Neural crest cell (in vitro differentiated cells): ENCODE measurements around the gene OSBPL1A. TPM values are rescaled to one million over a fixed set of nuclear protein-coding genes. Genes with fewer than 3 reads are reported as not detected.

Experiments used
- DNase-seq: peaks from one replicate; pipeline ENCODE4 v3.0.0; 2021; ENCODE audit warnings: low read depth, mixed read lengths, low spot score
- H3K27ac Mint-ChIP-seq: one replicate; pipeline ENCODE4 v1.8.0; 2021; ENCODE audit warnings: mild to moderate bottlenecking, mixed read lengths; ENCODE audit not compliant: unreplicated experiment
- H3K27me3 Mint-ChIP-seq: 2 replicates; pipeline ENCODE4 v1.8.0; 2021; ENCODE audit warnings: low read depth, mild to moderate bottlenecking, mixed read lengths
- H3K36me3 Mint-ChIP-seq: 2 replicates; pipeline ENCODE4 v1.8.0; 2021; ENCODE audit warnings: low read depth, mild to moderate bottlenecking, mixed read lengths
- H3K4me1 Mint-ChIP-seq: 2 replicates; pipeline ENCODE4 v1.8.0; 2021; ENCODE audit warnings: mixed read lengths
- H3K4me3 Mint-ChIP-seq: one replicate; pipeline ENCODE4 v1.8.0; 2021; ENCODE audit warnings: mild to moderate bottlenecking, mixed read lengths
- H3K9me3 Mint-ChIP-seq: 2 replicates; pipeline ENCODE4 v1.8.0; 2021; ENCODE audit warnings: mixed read lengths
- total RNA-seq: library from RNA; stranded (reverse); gene quantifications from 2 replicates; pipeline ENCODE4 v1.2.1, GENCODE V29; 2021
- TF ChIP-seq, protein P1 (sequence below): fragments of 200-600 bp; sonication (generic); conservative IDR thresholded peaks from 2 replicates; pipeline ENCODE4 v1.5.0; 2021; ENCODE audit warnings: antibody characterized with exemption, mild to moderate bottlenecking

Gene OSBPL1A
- total RNA-seq, 1 donor from 2014 or later = 45.8 TPM

DNA sequence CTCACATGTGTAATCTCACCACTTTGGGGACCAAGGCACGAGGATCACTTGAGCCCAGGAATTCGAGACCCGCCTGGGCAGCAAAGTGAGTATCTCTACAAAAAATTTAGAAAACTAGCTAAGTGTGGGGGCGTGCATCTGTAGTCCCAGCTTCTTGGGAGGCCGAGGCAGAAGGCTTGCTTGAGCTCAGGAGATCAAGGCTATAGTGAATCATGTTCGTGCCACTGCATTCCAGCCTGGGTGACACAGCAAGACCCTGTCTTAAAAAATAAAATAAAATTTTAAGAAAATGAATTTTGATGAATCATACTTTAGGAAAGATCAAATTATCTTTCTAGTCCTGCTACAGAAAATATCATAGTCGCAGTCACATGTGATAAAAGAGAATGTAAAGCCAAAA, 211.8 kb downstream of the OSBPL1A start:
- no peak overlapping the region for H3K4me3 Mint-ChIP-seq
- TF ChIP-seq, protein P1, sequence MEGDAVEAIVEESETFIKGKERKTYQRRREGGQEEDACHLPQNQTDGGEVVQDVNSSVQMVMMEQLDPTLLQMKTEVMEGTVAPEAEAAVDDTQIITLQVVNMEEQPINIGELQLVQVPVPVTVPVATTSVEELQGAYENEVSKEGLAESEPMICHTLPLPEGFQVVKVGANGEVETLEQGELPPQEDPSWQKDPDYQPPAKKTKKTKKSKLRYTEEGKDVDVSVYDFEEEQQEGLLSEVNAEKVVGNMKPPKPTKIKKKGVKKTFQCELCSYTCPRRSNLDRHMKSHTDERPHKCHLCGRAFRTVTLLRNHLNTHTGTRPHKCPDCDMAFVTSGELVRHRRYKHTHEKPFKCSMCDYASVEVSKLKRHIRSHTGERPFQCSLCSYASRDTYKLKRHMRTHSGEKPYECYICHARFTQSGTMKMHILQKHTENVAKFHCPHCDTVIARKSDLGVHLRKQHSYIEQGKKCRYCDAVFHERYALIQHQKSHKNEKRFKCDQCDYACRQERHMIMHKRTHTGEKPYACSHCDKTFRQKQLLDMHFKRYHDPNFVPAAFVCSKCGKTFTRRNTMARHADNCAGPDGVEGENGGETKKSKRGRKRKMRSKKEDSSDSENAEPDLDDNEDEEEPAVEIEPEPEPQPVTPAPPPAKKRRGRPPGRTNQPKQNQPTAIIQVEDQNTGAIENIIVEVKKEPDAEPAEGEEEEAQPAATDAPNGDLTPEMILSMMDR = no peak
- no peak for DNase-seq
- peaks cover 2% of the 10 kb centered on the region for H3K36me3 Mint-ChIP-seq
- H3K4me1 Mint-ChIP-seq = peaks cover 31% of the 10 kb centered on the region
- no peaks in the 10 kb centered on the region for H3K9me3 Mint-ChIP-seq
- H3K27ac Mint-ChIP-seq = no peak overlapping the region
- no peaks in the 10 kb centered on the region for H3K27me3 Mint-ChIP-seq

DNA sequence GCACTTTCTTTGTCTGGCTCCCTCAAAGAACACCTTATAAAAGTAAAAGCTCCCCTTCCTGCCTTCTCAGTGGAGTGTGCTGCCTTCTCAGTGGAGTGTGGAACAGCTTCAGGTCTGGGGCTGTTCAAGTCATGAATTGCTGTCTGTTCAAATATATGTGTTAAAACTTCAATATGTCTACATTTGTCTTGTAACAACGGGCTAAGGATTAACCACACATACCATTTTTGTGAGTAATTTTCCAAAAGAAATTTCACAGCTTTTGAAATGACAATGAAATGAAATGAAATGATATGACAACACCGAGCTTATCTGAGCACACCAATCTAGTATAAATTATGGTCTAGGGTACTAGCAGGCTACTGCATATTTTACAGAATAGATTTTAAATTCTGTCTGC, 215.8 kb downstream of the OSBPL1A start:
- H3K4me3 Mint-ChIP-seq = no peak overlapping the region
- H3K27ac Mint-ChIP-seq = no peak overlapping the region
- no peaks in the 10 kb centered on the region for H3K27me3 Mint-ChIP-seq
- TF ChIP-seq, protein P1 = no peak
- peaks cover 17% of the 10 kb centered on the region for H3K4me1 Mint-ChIP-seq
- no peaks in the 10 kb centered on the region for H3K9me3 Mint-ChIP-seq
- DNase-seq = no peak
- peaks cover 7% of the 10 kb centered on the region for H3K36me3 Mint-ChIP-seq

DNA sequence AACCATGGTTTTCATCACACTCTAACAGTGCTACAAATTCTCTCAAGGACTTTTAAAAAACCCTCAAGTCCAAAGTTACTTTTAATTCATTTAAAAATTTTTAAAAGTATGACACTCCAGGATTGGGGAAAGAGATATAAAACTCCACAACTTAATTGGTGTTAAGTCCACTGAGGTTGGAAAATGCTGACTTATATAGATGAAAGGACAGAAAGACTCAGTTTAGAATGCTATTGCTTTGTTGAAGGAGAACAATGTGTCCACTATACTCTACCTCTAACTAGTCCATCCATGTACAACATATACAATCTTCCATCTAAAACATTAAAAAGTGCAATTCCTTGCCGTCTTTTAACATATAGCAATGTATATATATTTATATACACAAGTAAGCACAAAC, 217.6 kb downstream of the OSBPL1A start:
- Mint-ChIP-seq H3K4me1 (peaks cover 20% of the 10 kb centered on the region), H3K27ac (no peak overlapping the region), H3K4me3 (no peak overlapping the region), H3K36me3 (peaks cover 10% of the 10 kb centered on the region), H3K9me3 (no peaks in the 10 kb centered on the region), H3K27me3 (no peaks in the 10 kb centered on the region)
- TF ChIP-seq, protein P1 = no peak
- no peak for DNase-seq

DNA sequence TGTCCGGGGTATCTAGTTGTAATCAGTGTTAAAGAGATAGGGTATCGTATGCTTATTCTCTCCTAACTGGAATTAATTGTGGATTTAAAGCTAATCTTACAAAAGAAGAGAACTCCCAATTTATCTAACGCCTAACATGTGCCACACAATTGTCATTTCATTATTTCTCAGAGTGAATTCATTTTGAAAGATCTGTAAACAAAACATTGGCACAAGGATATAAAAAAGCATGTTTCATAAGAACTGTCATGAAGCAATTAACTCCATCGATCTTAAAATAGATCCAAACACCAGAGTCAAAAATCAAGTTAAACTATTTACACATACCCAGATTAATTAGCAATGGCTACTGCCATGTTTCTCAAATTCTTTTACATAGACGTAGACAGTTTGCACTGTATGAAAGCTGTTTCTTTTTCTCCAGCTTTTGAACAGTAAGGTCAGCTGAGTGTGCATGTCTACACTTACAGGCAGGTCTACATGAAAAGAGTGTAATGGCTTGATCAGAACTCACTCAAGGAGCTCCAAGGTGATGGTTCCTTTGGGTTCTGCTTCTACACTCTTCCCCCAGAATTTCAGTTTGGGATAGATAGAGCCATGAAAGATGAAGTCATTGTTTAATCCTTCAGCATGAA, 220.0 kb downstream of the OSBPL1A start:
- no peaks in the 10 kb centered on the region for H3K9me3 Mint-ChIP-seq
- peaks cover 9% of the 10 kb centered on the region for H3K4me1 Mint-ChIP-seq
- H3K27ac Mint-ChIP-seq = no peak overlapping the region
- H3K4me3 Mint-ChIP-seq = no peak overlapping the region
- H3K36me3 Mint-ChIP-seq = peaks cover 17% of the 10 kb centered on the region
- H3K27me3 Mint-ChIP-seq = no peaks in the 10 kb centered on the region
- DNase-seq = no peak
- TF ChIP-seq, protein P1 = no peak

DNA sequence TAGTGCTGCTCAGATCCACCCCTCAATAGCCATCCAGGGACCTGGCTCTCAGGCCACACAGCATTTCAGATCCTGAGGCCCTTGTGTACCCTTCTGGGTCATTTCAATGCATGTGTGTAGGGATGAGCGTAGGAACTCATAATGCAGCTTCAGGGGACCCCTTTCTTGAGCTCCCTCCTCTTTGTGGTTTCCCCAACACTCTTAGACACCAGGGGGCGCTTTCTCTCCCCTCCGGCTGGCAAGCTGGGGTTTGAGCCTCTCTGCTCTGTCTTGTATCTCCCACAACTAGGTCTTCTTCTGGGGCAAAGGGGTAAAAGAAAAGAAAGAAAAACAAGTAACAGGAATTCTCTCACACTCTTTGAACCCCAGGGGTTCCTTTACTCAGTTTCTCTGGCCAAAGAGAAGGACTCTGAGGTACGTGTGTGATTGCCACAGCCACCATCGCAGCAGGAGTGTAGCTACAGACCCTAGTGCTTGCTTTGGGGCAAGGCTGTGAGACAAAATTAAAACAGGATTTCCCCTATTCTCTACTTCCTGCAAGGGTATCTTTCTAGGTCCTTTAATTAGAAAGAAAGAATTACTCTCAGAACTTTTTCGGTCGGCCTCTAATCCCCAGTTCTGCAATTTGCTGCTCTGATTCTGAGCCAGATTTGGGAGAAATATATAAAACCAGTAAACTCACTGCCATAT, 220.8 kb downstream of the OSBPL1A start:
- TF ChIP-seq, protein P1 = peak; percentile 72
- Mint-ChIP-seq H3K27ac (no peak overlapping the region), H3K4me1 (peaks cover 9% of the 10 kb centered on the region), H3K4me3 (no peak overlapping the region), H3K36me3 (peaks cover 19% of the 10 kb centered on the region), H3K9me3 (no peaks in the 10 kb centered on the region), H3K27me3 (no peaks in the 10 kb centered on the region)
- DNase-seq = peak; percentile 80
